ENCODE results near the gene GPR68.
A peak's percentile ranks its signal among the peaks of the same experiment; 100 is the strongest.
"Not testable (repeated sequence)": the region's sequence is repeated elsewhere in the genome, so short reads cannot be mapped to it uniquely, and the experiment has no call there.

GPR68 gene

DNA sequence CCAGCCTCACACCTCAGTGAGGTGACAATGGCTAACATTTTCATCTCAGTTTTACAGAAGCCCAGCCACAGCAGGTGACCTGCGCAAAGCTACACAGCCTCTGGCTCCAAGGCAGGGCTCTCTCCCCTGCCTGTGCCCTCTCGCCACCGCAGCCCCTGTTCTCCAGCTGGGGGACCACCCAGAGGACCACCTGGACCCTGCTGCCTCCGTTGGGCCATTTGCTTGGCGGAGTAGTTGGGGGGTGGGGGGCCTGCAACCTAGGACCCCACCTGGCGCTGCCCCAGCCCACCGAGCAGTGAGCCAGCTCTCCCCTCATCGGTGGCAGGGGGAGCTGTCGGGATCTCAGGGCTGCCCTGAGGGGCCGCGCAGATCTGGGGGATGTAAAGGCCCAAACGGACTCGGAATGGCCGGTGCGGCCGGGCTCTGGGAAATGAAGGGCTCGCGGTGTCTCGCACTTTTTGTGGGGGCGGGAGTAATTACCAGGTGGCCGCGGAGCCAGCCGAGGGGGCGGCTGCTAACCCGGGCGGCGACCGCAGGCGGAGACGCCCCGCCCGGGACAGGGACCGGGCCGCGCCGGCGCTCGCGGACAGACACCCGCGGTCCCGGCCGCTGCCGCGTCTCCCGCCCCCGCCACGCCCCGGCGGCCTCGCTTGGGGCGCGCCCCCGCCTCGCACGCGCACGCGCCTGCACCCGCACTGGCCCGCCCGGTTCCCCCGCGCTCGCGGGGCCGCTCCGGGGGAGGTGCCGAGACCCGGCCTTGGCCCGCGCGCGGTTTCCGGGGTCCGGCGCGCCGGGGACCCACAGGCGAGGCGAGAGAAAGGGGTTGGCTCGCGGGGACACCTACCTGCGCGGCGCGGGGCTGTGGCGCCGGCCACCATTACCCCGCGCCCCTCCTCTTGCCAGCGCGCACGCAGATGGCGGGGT, 8.6 kb upstream of the GPR68 start:
- peak; percentile 66 for DNase-seq

- DNase-seq = no peak
These were observed 6.4 kb upstream of the GPR68 start for GRCh38 chr14:91250912-91251311.

DNA sequence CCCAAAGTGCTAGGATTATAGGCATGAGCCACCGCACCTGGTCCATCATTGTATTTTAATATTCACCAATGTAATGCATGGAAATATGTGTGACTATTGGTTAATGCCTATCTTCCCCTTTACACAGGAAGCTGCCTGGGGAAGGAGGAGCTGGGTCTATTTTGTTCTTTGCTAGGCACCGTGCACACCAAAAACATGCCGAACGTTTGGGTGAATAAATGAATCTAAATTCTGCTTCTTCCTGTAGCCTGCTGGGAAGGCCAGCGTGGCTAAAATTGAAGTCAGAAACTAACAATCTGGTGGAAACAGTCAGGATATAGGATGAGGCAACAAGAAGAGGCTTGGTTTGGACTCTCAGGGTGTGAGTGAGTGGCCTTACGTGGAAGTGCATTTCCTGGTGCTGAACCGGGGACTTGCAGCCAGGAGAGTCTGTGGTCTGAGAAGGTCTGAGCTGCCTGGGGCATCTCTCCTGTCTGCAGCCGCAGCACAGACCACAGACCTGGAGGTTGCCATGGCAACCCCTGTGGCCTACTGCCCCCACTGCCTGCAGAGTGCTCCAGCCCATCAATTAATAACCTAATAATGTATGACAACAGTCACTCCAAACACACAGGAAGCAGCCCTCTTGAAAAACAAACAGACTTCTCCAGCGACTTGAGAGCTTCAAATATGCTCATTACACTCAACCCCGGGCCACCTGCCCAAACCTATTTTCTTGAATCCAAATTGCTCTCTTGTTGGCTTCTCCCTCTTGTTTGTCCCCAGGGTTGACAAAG, 5.5 kb upstream of the GPR68 start:
- DNase-seq = peak; percentile 86

- DNase-seq = peak; percentile 93
These were observed 1.7 kb upstream of the GPR68 start for GRCh38 chr14:91246051-91246852.

- not testable (repeated sequence) for DNase-seq
These were observed 1.1 kb upstream of the GPR68 start for GRCh38 chr14:91245616-91246015.

DNA sequence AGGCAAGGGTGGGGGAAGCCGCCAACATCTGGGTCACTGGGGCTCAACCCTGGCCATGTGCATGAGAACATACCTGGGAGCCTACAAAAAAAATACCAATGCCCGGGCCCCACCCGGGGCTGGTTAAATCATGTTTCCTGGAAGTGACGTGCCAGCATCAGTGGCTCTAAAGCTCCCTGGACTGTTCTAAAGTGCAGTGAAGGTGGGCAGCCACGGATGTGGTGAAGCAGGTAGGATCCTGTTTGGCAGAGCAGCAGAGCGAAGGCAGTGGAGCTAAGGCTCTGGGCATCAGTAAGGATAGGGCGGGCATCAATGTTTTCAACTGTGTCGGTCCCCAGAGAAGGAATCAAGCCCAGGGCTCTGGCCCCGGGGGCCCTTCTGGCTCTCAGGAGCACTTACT, 525 bp upstream of the GPR68 start:
- DNase-seq = peak; percentile 90

- DNase-seq = peak; percentile 59
These were observed 1.4 kb downstream of the GPR68 start for GRCh38 chr14:91243074-91243471.

- DNase-seq = no peak
These were observed 1.9 kb downstream of the GPR68 start for GRCh38 chr14:91242635-91243034.

DNA sequence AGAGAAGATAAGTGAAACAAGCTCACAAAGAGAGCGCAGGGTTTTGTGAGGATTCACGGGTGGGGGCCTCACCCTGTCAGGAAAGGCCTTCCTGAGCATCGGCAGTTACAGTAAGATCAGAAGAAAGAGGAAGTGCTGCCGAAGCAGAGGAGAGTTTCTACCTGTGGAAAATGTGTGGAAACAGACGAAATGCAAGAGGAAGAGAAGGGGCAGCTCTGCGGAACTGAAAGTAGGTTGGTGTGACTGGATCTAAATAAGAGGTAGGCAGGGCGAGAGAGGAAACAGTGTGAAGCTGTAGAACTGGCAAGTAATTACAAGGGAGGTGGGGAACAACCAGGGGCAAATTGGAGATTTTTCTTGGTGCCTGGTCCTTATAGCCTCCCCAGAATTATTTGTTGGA, 2.6 kb downstream of the GPR68 start:
- peak; percentile 74 for DNase-seq

GRCh38 chr14:91238661-91239060, 5.8 kb downstream of the GPR68 start:
- no peak for DNase-seq

DNA sequence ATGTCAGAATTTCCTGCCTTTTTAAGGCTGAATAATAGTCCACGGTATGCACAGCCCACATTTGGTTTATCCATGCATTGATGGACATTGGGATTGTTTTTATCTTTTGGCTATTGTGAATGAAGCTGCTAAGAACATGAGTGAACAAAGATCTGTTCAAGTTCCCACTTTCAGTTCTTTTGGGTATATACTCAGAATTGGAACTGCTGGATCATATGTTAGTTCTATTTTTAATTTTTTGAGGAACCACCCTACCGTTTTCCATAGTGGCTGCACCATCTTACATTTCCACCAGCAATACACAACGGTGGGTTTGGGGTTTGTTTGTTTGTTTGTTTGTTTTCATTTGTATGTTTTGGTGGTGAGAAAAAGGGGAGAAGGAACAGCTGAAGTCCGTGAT, 6.4 kb downstream of the GPR68 start:
- DNase-seq = no peak

DNA sequence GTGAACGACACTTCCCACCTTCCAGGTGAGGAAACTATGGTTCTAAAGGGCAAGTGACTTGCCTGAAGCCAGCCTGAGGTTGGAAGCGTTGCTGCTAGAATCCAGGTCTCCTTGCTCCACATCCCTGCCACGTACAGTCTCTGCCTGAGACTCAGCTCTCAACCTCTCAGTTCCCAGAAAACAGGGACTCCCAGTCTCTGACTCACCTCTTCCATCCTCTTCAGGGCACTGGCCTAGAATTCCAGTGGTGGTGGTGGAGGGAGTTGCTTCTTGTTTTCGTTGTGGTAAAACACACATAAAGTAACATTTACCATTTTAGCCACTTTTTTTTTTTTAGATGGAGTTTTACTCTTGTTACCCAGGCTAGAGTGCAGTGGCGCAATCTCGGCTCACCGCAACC, 7.3 kb downstream of the GPR68 start:
- DNase-seq = no peak

DNA sequence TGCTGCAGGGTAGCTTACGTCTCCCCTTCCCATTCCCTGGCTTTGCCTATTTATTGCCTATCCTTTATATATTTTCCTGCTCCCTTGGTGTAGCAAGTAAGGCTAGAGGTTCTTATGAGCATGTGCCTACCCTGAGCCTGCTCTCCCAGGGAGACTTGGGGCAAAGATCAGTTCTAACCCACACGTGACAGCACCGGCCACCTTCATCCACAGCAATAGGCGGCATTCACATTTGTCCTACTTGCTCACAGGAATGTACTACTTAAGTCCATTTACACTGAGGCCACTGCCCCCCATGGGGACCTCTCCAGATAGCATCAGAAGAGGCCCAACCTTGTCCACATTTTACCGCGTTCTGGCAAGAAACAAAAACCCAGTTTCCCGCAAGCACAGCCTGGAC, 8.7 kb downstream of the GPR68 start:
- DNase-seq = no peak

DNA sequence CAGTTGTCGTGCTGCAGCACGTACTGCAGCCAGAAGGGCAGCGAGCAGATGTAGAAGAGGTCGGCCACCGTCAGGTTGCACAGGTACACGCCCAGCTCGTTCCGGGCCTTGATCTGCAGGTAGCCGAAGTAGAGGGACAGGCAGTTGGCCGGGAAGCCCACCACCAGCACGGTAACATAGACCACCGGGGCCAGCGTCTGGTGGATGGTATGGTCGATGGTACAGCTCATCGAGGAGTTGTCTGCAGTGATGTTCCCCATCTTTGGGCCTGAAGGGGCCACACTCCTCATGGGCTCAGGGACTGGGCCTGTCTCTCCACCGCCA, 9.8 kb downstream of the GPR68 start:
- no peak for DNase-seq

GRCh38 chr14:91233936-91234790, 10.3 kb downstream of the GPR68 start:
- DNase-seq = no peak

DNA sequence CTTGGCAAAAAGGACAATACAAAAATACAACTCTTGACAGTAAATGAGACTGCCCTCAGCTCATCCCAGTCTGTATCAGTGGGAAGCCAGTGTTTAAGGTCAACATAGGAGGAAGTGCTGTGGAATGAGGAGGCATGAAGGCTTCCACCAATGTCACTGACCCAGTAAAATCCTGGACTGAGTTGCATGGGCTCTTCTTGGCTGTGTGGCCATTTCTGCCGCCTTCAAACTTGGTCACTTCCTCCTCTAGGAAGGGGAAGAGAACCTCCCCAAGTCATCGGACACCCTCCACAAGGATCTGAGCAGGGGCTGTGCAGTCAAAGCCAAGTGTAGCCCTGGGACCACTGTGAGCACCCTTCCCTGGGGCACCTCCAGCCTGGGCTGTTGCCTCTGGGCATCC, 11.9 kb downstream of the GPR68 start:
- no peak for DNase-seq

DNA sequence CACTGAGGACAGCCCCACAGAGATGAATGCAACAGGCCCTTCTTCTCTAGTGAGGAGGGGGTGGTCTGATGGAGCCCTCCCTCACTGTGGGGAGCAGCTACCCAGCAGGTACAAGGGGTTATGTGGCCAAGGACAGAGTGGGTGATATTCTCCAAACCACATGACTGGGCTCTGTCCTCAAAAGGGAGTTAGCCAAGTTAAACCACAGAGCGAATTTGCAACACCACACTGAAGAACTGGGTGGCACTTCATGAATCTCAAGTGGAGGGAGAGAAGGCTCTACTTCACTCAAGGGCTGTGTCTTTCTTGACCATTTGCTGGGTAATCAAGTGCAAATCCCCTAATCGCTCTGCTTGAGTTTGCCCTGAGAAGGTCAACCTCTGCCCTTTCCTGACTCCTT, 12.5 kb downstream of the GPR68 start:
- DNase-seq = no peak

DNA sequence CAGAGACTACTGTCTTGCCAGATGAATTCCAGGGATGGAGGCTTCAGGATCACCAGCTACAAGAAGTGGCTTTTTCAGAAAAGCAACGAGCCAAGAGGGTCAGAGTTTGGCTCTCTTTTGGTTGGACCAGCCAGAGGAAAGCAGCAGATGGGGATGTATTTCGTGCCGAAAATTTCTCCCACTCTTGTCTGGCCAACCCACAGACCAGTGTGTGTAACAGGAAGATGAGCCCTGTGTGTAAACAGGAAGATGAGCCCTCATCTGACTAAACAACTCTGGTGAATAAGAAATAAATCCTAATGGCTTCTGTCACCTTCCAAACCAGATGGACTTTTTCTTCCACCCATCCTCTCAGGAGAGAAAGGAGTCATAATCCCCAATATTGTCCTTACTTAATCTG, 13.1 kb downstream of the GPR68 start:
- DNase-seq = peak; percentile 47

DNA sequence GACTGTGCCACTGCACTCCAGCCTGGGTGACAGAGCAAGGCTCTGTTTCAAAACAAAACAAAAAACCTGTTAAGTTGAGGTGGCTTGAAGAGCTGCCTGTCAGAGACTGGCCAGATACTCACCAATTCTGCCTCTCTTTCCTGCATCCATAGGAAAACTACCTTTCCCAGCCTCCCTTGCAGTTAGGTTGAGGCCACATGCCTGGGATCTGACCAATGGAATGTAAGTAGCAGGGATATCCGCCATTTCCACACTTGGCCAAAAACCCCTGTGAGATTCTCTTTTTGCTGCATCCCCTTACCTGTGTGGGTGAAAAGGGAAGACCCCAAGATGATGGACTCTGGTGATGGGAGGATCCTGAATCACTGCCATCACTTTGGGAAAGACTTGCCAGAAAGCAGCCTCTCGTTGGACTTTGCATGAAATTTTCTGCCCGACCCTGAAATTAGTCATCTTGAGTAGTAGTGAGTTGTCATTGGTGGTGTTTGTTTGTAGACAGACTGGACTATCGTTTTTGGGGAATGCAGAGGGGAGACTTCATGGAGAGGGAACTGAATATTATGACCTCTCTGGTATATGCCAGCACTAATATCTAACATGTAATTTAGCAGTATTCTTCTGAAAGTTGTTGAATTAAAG, 14.0 kb downstream of the GPR68 start:
- DNase-seq = peak; percentile 66

GRCh38 chr14:91229743-91230200, 14.7 kb downstream of the GPR68 start:
- peak; percentile 94 for DNase-seq

DNA sequence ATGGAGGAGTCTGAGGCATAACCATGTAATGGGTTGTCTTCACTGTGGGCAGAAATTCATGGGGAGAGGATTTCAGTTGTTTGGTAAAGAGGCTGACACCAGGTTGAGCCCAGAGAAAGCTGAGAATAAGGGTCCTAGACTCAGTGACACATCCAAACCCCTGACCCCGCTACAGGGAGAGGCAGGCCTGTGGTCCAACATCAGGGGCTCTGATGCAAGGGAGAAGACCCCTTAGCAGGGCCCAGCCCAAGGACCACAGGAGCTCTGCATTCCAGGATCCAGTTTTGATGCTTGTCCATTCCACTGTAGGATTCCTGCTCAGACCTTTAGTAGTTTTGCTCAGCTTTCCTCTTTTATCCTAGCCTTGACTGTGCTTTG, 15.5 kb downstream of the GPR68 start:
- no peak for DNase-seq
